AG10803 (cell line): ENCODE data around the gene FBXO38.

Source experiments
- DNase-seq: peaks from one replicate; pipeline ENCODE4 v3.0.0; 2010; ENCODE audit warnings: low read depth
- H3K4me3 ChIP-seq: 2 replicates; pipeline ENCODE4 v1.5.1; 2011; ENCODE audit warnings: mild to moderate bottlenecking, low read length, control low read depth
- TF ChIP-seq, protein P1 (sequence below): conservative IDR thresholded peaks from 2 replicates; pipeline ENCODE4 v1.5.1; 2011; ENCODE audit warnings: mild to moderate bottlenecking, low read length, control low read depth, inconsistent platforms

The FBXO38 gene

DNA sequence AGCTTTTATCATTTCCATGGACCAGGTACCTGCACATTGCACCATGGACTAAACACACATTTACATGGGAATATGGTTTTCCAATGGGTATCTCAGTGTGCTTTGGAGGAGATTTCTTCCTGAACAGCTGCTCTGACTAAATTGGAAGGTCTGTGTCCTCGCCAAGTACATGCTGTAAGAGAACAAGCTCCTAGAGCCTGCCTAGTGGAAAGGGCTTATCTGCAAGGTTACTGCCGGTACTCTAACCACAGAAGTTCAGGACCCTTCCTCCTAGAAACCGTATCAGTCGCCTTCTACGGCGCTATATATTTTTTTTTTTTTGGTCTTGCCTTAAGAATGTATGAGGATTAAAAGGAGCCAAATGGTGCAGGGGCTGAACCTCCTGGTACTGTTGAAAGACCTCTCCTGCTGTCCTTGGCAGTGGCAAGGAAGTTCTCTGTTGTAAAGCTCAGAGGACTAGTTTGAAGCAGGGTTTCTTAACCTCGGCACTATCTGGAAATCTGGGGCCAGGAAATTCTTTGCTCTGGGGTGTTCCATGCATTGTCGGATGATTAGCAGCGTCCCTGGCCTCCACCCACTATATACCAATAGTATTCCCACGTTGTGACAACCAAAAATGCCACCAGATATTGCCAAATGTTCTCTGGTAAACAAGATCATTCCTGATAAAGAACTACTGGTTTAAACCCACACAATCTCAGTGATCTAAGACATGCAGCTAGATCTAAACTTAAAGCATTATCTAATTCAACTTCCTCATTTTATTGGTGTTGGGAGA is 107.4 kb downstream of the FBXO38 start:
- TF ChIP-seq, protein P1, sequence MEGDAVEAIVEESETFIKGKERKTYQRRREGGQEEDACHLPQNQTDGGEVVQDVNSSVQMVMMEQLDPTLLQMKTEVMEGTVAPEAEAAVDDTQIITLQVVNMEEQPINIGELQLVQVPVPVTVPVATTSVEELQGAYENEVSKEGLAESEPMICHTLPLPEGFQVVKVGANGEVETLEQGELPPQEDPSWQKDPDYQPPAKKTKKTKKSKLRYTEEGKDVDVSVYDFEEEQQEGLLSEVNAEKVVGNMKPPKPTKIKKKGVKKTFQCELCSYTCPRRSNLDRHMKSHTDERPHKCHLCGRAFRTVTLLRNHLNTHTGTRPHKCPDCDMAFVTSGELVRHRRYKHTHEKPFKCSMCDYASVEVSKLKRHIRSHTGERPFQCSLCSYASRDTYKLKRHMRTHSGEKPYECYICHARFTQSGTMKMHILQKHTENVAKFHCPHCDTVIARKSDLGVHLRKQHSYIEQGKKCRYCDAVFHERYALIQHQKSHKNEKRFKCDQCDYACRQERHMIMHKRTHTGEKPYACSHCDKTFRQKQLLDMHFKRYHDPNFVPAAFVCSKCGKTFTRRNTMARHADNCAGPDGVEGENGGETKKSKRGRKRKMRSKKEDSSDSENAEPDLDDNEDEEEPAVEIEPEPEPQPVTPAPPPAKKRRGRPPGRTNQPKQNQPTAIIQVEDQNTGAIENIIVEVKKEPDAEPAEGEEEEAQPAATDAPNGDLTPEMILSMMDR: no peak
- no peak for DNase-seq
- H3K4me3 ChIP-seq: no peak overlapping the region

DNA sequence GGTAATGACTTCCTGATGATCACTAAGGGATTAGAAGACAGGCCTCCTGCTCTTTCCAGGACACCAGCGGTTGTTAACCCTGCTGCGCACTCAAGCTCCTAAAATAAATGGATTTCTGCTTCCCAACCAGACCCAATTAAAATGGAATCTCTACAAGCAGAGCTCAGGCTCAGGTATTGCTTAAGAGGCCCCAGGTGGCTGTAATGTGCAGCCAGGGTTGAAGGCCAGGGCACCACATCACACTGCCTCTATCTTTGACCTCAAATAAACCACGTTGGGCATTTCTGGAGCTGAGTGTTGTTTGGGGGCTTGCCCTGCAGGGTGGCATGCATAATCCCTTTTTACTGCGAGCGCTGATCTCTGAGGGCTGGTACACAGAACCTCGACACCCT is 108.0 kb downstream of the FBXO38 start:
- DNase-seq: no peak
- H3K4me3 ChIP-seq: no peak overlapping the region
- TF ChIP-seq, protein P1: no peak

DNA sequence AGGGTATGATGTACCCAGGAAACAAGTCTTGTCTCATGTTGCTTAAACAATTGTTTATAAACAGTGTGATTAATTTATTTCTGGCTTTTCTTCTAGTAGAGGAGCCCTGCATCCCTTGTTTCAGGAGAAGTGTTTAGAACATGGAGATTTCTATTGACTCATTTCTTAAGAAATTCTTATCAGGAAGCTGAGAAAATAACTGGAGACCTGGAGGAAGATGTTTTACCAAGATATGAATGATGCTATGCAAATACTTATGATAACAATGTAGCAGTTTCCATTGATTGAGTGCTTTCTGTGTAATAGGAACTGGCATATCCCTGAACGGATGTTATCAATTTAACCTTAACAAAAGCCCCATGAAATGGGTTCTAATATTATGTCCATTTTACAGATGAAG is 108.6 kb downstream of the FBXO38 start:
- TF ChIP-seq, protein P1: no peak
- no peak for DNase-seq
- H3K4me3 ChIP-seq: no peak overlapping the region
